ENCODE results near the gene LETM1. TPM values are rescaled to one million over a fixed set of nuclear protein-coding genes. Genes with fewer than 3 reads are reported as not detected.
A peak's percentile ranks its signal among the peaks of the same experiment; 100 is the strongest.
"Not testable (repeated sequence)": the region's sequence is repeated elsewhere in the genome, so short reads cannot be mapped to it uniquely, and the experiment has no call there.

LETM1 gene
- total RNA-seq, 4 donors from 2014 or later: 23.2 to 40.3 (median 33.6) TPM

DNA sequence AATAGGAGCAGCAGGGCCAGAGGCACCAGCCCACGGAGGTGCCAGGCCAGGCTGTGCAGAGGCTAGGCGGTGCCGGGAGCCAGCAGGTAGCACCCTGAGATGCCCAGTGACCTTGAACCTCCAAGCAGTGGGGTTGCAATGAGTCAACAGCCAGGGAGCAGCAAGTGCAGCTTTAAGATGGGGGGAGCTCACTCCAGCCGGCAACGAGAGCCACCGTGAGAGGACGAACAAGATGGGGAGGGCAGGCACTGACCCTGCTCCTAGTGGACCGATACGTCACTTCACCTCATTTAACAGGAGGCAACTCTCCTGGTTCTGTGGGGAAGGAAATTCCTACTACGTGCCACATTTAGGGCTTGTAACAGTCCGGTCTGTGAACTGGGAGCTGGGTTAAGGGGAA lies 4.8 kb downstream of the LETM1 start:
- Histone ChIP-seq H3K36me3 (peaks cover 0 to 11% of the 10 kb centered on the region in 2 donors), H3K9me3 (no peaks in the 10 kb centered on the region), H3K4me3 (no peak overlapping the region), H3K27ac (no peak overlapping the region), H3K4me1 (peaks cover 22 to 34% of the 10 kb centered on the region in 2 donors), H3K27me3 (no peaks in the 10 kb centered on the region)
- DNase-seq: no peak
- in situ Hi-C loops (cut with MboI; ENCODE audit: low sequenced_read_pairs in 4 of 4) (loop anchor here in 1 of 4 donors (5.0 kb wide), 1 partner anchor 164 kb away; no protein-coding TSS in a partner anchor), intact Hi-C loops (cut with DNase I; ENCODE audit: low total_unique reads) (loop anchor here (10.0 kb wide), 2 partner anchors 506 to 1444 kb away; partner anchors contain the start of genes RGS12 and UVSSA)
- TF ChIP-seq CTCF (IDR thresholded peaks at IDR 0.05 in 4 of 5, conservative IDR thresholded peaks at IDR 0.05 in 1 of 5): no peak
- TF ChIP-seq POLR2A (IDR thresholded peaks at IDR 0.05): no peak
- no peak for ATAC-seq

DNA sequence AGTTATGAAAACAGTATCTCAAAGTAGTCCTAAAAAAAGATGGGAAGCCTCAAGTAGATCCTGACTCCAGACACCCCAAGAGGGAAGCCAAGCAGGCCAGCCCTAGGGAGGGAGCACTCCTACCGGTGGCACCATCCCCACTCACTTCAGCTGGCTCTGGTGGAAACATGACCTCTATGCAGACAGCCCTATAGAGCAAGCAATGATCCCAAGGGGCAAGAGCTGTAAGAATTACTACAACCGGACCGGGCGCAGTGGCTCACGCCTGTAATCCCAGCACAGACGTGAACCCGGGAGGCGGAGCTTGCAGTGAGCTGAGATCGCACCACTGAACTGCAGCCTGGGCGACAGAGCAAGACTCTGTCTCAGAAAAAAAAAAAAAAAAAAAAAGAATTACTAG lies 5.7 kb downstream of the LETM1 start:
- H3K4me3 ChIP-seq: no peak overlapping the region
- in situ Hi-C loops (cut with MboI; ENCODE audit: low sequenced_read_pairs in 4 of 4) (loop anchor here in 1 of 4 donors (5.0 kb wide), 1 partner anchor 163 kb away; no protein-coding TSS in a partner anchor), intact Hi-C loops (cut with DNase I; ENCODE audit: low total_unique reads) (loop anchor here (10.0 kb wide), 2 partner anchors 505 to 1445 kb away; partner anchors contain the start of genes RGS12 and UVSSA)
- no peak overlapping the region for H3K27ac ChIP-seq
- no peak for TF ChIP-seq CTCF (IDR thresholded peaks at IDR 0.05 in 4 of 5, conservative IDR thresholded peaks at IDR 0.05 in 1 of 5)
- TF ChIP-seq POLR2A (IDR thresholded peaks at IDR 0.05): no peak
- no peak for DNase-seq
- peaks cover 22 to 33% of the 10 kb centered on the region in 2 donors for H3K4me1 ChIP-seq
- H3K27me3 ChIP-seq: no peaks in the 10 kb centered on the region
- peaks cover 0 to 14% of the 10 kb centered on the region in 2 donors for H3K36me3 ChIP-seq
- H3K9me3 ChIP-seq: no peaks in the 10 kb centered on the region
- ATAC-seq: no peak

DNA sequence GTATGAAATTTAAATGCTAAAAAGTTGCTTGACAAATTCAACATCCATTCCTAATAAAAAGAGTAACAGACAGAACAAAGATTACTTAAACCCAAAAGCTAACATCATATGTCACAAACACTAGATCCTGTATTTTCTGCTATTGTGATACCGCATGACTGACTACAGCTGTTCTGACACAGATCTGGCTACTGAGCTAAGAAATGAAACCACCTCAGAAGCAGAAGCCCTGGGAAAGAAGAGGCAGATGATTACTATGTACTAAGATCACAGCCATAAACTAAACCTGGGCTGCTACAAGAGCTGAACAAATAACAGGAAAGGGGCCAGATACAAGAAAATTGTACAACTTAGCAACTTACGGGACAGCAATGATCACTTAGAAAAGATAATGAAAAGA lies 9.4 kb downstream of the LETM1 start:
- no peak overlapping the region for H3K4me3 ChIP-seq
- in situ Hi-C loops (cut with MboI; ENCODE audit: low sequenced_read_pairs in 4 of 4): no loop called here
- peaks cover 18 to 21% of the 10 kb centered on the region in 2 donors for H3K4me1 ChIP-seq
- H3K9me3 ChIP-seq: no peaks in the 10 kb centered on the region
- intact Hi-C loops (cut with DNase I; ENCODE audit: low total_unique reads): no loop called here
- H3K27me3 ChIP-seq: no peaks in the 10 kb centered on the region
- ATAC-seq (no peak), DNase-seq (no peak)
- TF ChIP-seq POLR2A (IDR thresholded peaks at IDR 0.05): no peak
- TF ChIP-seq CTCF (IDR thresholded peaks at IDR 0.05 in 4 of 5, conservative IDR thresholded peaks at IDR 0.05 in 1 of 5): no peak
- peaks cover 0 to 25% of the 10 kb centered on the region in 2 donors for H3K36me3 ChIP-seq
- no peak overlapping the region for H3K27ac ChIP-seq

- H3K4me3 ChIP-seq; intact Hi-C loops (cut with DNase I; ENCODE audit: low total_unique reads); in situ Hi-C loops (cut with MboI; ENCODE audit: low sequenced_read_pairs in 4 of 4); DNase-seq; H3K9me3 ChIP-seq; H3K27me3 ChIP-seq; ATAC-seq; H3K27ac ChIP-seq: not testable (repeated sequence)
- H3K36me3 ChIP-seq: peaks cover 0 to 43% of the 10 kb centered on the region in 2 donors
- peaks cover 10 to 17% of the 10 kb centered on the region in 2 donors for H3K4me1 ChIP-seq
Measured at GRCh38 chr4:1844618-1845017, 11.3 kb downstream of the LETM1 start.

GRCh38 chr4:1843852-1844251 lies 12.1 kb downstream of the LETM1 start:
- TF ChIP-seq POLR2A (IDR thresholded peaks at IDR 0.05) (no peak), CTCF (IDR thresholded peaks at IDR 0.05 in 4 of 5, conservative IDR thresholded peaks at IDR 0.05 in 1 of 5) (no peak)
- Histone ChIP-seq H3K27me3 (no peaks in the 10 kb centered on the region), H3K9me3 (no peaks in the 10 kb centered on the region), H3K27ac (peak overlapping the region in 2 of 4 donors; percentile 29 to 40), H3K36me3 (peaks cover 0 to 51% of the 10 kb centered on the region in 2 donors), H3K4me1 (peaks cover 10 to 17% of the 10 kb centered on the region in 2 donors), H3K4me3 (no peak overlapping the region)
- ATAC-seq: peak; percentile 65 to 94
- DNase-seq: peak in 1 of 2 donors; percentile 61
- in situ Hi-C loops (cut with MboI; ENCODE audit: low sequenced_read_pairs in 4 of 4) (no loop called here), intact Hi-C loops (cut with DNase I; ENCODE audit: low total_unique reads) (no loop called here)

Measured in gastrocnemius medialis (tissue), 4 donors.